WTC11 (cell line): ENCODE data around the gene USH2A.

ENCODE experiments used
- CREB1 ChIP-seq: sonication (generic); formaldehyde crosslinking; IDR thresholded peaks from 2 replicates; pipeline ENCODE4 v1.8.0; 2023; ENCODE audit warnings: mild to moderate bottlenecking, missing genetic modification reagents
- JUN ChIP-seq: sonication (generic); formaldehyde crosslinking; IDR thresholded peaks from 2 replicates; pipeline ENCODE4 v1.8.0; 2023; ENCODE audit warnings: mild to moderate bottlenecking, missing genetic modification reagents
- ZNF219 ChIP-seq: sonication (generic); formaldehyde crosslinking; IDR thresholded peaks from 2 replicates; pipeline ENCODE4 v1.8.0; 2023; ENCODE audit warnings: missing genetic modification reagents, mild to moderate bottlenecking, borderline replicate concordance
- TF ChIP-seq, protein P1 (sequence below): fragments of 200-600 bp; IDR thresholded peaks from 2 replicates; pipeline ENCODE4 v1.8.0; 2022; ENCODE audit warnings: antibody characterized with exemption
- TF ChIP-seq, protein P2 (sequence below): sonication (generic); formaldehyde crosslinking; IDR thresholded peaks from 2 replicates; pipeline ENCODE4 v1.8.0; 2023; ENCODE audit warnings: missing genetic modification reagents, mild to moderate bottlenecking, borderline replicate concordance

DNA sequence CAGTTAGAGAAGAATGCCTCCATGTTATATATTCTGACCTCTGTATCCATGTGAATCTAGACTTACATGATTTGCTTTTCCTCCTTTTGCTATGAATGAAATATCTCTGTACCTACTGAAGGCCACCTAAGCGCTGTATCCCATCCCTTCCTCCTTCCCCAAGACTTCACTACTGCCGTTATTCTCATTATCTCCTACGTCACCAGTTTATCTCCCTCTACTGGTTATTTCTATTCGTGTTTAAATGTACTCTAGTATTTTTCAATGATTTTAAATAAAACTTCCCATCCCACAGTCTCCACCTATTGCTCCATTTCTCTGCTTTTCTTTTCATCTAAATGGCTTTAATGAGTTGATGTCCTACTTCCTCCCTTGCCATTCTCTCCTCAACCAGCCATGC lies 746.1 kb downstream of the USH2A start:
- TF ChIP-seq JUN (CRISPR knock-in tag) (no peak), ZNF219 (CRISPR knock-in tag) (no peak), CREB1 (no peak)
- TF ChIP-seq, protein P1, sequence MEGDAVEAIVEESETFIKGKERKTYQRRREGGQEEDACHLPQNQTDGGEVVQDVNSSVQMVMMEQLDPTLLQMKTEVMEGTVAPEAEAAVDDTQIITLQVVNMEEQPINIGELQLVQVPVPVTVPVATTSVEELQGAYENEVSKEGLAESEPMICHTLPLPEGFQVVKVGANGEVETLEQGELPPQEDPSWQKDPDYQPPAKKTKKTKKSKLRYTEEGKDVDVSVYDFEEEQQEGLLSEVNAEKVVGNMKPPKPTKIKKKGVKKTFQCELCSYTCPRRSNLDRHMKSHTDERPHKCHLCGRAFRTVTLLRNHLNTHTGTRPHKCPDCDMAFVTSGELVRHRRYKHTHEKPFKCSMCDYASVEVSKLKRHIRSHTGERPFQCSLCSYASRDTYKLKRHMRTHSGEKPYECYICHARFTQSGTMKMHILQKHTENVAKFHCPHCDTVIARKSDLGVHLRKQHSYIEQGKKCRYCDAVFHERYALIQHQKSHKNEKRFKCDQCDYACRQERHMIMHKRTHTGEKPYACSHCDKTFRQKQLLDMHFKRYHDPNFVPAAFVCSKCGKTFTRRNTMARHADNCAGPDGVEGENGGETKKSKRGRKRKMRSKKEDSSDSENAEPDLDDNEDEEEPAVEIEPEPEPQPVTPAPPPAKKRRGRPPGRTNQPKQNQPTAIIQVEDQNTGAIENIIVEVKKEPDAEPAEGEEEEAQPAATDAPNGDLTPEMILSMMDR: no peak
- TF ChIP-seq, protein P2, sequence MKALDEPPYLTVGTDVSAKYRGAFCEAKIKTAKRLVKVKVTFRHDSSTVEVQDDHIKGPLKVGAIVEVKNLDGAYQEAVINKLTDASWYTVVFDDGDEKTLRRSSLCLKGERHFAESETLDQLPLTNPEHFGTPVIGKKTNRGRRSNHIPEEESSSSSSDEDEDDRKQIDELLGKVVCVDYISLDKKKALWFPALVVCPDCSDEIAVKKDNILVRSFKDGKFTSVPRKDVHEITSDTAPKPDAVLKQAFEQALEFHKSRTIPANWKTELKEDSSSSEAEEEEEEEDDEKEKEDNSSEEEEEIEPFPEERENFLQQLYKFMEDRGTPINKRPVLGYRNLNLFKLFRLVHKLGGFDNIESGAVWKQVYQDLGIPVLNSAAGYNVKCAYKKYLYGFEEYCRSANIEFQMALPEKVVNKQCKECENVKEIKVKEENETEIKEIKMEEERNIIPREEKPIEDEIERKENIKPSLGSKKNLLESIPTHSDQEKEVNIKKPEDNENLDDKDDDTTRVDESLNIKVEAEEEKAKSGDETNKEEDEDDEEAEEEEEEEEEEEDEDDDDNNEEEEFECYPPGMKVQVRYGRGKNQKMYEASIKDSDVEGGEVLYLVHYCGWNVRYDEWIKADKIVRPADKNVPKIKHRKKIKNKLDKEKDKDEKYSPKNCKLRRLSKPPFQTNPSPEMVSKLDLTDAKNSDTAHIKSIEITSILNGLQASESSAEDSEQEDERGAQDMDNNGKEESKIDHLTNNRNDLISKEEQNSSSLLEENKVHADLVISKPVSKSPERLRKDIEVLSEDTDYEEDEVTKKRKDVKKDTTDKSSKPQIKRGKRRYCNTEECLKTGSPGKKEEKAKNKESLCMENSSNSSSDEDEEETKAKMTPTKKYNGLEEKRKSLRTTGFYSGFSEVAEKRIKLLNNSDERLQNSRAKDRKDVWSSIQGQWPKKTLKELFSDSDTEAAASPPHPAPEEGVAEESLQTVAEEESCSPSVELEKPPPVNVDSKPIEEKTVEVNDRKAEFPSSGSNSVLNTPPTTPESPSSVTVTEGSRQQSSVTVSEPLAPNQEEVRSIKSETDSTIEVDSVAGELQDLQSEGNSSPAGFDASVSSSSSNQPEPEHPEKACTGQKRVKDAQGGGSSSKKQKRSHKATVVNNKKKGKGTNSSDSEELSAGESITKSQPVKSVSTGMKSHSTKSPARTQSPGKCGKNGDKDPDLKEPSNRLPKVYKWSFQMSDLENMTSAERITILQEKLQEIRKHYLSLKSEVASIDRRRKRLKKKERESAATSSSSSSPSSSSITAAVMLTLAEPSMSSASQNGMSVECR (CRISPR knock-in tag): no peak
